Measurements from ENCODE around the gene TTC16. TPM values are rescaled to one million over a fixed set of nuclear protein-coding genes. Genes with fewer than 3 reads are reported as not detected.

Gene TTC16
- total RNA-seq, 1 experiment from 2014 or later = 0.26 TPM

DNA sequence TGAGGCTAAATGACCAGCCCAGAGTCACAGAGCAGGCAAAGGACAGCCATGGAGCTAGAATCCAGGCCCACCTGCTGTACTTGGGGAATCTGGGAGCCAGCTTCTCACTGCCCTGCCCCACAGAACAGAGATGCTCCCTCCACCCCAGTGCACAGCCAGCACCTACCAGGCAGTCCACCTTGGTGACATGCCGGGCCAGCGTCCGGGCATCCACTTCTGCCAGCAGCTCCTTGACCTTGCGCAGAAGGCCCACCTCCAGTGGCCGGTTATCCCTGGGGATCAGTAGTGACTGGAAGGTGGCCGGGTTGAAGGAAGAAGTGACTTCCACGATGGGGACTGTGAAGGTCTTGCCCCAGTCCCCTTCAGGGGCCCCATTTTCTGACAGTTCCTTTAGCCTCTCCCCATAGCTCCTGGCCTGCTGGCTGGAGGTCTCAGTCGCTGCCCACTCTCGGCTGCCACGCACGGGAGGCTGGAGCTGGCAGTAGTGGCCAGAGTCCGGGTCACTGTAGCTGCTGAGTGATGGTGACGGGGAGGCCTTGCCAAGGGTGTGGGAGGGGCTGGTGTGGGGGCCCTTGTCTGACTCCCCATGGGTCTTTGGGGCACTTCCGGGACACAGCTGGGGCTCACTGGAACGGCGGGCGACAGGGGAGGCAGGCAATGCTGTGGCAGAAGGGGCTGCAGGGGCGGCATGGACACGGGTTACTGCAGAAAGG is 28.7 kb downstream of the TTC16 start:
- H3K4me3 ChIP-seq = no peak overlapping the region
- no peak overlapping the region for H3K27ac ChIP-seq
- H3K79me2 ChIP-seq (ENCODE audit: low read depth) = no peaks in the 10 kb centered on the region
- peaks cover 32% of the 10 kb centered on the region; the same call in 1 of the 2 replicates for H3K27me3 ChIP-seq (ENCODE audit: insufficient read depth, low read depth)
- ChIA-PET POLR2A (ENCODE audit: unreplicated experiment) (no interaction called here), CTCF (no interaction called here)
- no peaks in the 10 kb centered on the region for H3K36me3 ChIP-seq (ENCODE audit: low read depth)
- BruUV-seq (replicated peaks) = no TSS peak
- TF ChIP-seq EZH2 (IDR thresholded peaks at IDR 0.05; ENCODE audit: low read depth) = no peak
- TF ChIP-seq, protein P1, sequence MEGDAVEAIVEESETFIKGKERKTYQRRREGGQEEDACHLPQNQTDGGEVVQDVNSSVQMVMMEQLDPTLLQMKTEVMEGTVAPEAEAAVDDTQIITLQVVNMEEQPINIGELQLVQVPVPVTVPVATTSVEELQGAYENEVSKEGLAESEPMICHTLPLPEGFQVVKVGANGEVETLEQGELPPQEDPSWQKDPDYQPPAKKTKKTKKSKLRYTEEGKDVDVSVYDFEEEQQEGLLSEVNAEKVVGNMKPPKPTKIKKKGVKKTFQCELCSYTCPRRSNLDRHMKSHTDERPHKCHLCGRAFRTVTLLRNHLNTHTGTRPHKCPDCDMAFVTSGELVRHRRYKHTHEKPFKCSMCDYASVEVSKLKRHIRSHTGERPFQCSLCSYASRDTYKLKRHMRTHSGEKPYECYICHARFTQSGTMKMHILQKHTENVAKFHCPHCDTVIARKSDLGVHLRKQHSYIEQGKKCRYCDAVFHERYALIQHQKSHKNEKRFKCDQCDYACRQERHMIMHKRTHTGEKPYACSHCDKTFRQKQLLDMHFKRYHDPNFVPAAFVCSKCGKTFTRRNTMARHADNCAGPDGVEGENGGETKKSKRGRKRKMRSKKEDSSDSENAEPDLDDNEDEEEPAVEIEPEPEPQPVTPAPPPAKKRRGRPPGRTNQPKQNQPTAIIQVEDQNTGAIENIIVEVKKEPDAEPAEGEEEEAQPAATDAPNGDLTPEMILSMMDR (conservative IDR thresholded peaks at IDR 0.05) = no peak
- intact Hi-C loops (cut with micrococcal nuclease; ENCODE audit: unreplicated experiment) = loop anchor here (5.0 kb wide), 2 partner anchors 58 to 293 kb away; partner anchors contain the start of gene FPGS
- H2AFZ ChIP-seq = no peak overlapping the region
- no peaks in the 10 kb centered on the region for H3K9me3 ChIP-seq (ENCODE audit: insufficient read depth, low read depth)
- no peaks in the 10 kb centered on the region for H4K20me1 ChIP-seq (ENCODE audit: insufficient read depth)
- H3K4me2 ChIP-seq = no peak overlapping the region
- peaks cover 24% of the 10 kb centered on the region for H3K4me1 ChIP-seq (replicated peaks; ENCODE audit: insufficient read depth)
- no peaks in the 10 kb centered on the region for H3K9me2 ChIP-seq (ENCODE audit: insufficient read depth)
- no peak for DNase-seq
- peaks cover 35% of the 10 kb centered on the region for H3F3A ChIP-seq (ENCODE audit: insufficient read depth, low read depth)

DNA sequence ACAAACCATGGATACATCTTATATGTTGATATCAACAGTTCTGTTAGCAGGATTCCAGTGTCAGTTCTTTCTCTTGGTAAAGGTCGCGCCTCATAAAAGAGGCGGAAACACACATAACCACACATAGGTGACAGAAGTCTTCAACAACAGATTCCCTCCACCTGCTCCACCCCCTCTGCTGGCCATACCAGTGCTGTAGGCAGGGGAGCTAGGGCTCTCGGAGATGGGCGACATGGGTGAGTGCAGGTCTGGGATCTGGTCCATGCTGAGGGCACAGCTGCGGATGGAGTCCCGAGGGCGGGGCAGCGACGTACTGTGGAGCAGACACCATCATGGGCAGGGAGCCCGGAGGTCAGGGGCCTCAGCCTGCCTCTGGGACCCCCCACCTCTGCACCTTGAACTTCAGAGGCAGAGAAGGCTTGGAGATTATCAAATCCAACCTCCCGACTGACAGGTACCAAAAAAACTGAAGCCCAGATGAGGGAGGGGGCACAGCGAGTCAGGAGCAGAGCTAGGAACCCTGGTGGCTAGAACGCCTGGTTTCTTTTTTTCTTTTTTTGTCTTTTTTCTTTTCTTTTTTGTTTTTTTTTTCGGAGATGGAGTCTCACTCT is 31.2 kb downstream of the TTC16 start:
- H3K4me2 ChIP-seq = no peak overlapping the region
- intact Hi-C loops (cut with micrococcal nuclease; ENCODE audit: unreplicated experiment) = no loop called here
- TF ChIP-seq EZH2 (IDR thresholded peaks at IDR 0.05; ENCODE audit: low read depth) = no peak
- TF ChIP-seq, protein P1 (conservative IDR thresholded peaks at IDR 0.05) = no peak
- H4K20me1 ChIP-seq (ENCODE audit: insufficient read depth) = no peaks in the 10 kb centered on the region
- no peak for DNase-seq
- H3K4me3 ChIP-seq = no peak overlapping the region
- no peak overlapping the region for H3K27ac ChIP-seq
- H3K36me3 ChIP-seq (ENCODE audit: low read depth) = no peaks in the 10 kb centered on the region
- no peaks in the 10 kb centered on the region for H3K9me3 ChIP-seq (ENCODE audit: insufficient read depth, low read depth)
- no peaks in the 10 kb centered on the region for H3K9me2 ChIP-seq (ENCODE audit: insufficient read depth)
- no peaks in the 10 kb centered on the region for H3K79me2 ChIP-seq (ENCODE audit: low read depth)
- BruUV-seq (replicated peaks) = no TSS peak
- CTCF ChIA-PET = no interaction called here
- peaks cover 9% of the 10 kb centered on the region; the same call in 1 of the 2 replicates for H3K4me1 ChIP-seq (replicated peaks; ENCODE audit: insufficient read depth)
- POLR2A ChIA-PET (ENCODE audit: unreplicated experiment) = no interaction called here
- peaks cover 42% of the 10 kb centered on the region; the same call in 1 of the 2 replicates for H3K27me3 ChIP-seq (ENCODE audit: insufficient read depth, low read depth)
- peaks cover 15% of the 10 kb centered on the region; the same call in 1 of the 2 replicates for H3F3A ChIP-seq (ENCODE audit: insufficient read depth, low read depth)
- H2AFZ ChIP-seq = no peak overlapping the region

DNA sequence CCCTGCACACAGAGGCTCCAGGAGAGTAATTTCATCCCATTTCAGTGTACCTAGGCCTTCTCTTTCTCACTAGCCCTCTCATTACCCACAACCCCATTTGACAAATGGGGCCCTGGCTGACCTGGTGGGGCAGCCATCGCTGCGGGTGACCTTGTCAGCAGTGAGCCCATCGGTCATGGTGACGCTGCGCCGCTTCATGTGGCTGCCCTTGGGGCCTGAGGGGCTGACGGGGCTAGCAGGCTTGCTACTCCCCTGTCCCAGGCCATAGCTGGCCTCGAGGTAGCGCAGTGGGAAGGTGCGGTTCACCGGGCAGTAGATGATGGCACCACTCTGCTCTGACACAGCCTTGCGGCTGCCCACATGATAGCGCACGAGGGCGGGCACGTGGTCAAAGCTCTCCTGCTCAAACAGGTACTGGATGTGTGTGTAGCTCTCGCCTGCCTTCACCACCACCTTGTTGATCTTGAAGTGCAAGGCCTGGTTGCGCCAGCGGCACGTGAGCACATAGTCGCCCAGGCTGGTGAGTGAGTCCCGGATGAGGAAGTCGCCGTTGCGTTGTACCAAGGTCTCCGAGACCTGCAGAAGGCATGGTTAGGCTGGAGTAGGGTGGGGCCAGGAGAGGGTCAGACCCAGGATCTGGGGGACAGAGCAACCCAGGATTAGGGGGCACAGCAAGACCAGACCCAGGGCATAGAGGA is 33.4 kb downstream of the TTC16 start:
- Histone ChIP-seq H4K20me1 (ENCODE audit: insufficient read depth) (no peaks in the 10 kb centered on the region), H3K9me3 (ENCODE audit: insufficient read depth, low read depth) (no peaks in the 10 kb centered on the region), H3K4me1 (replicated peaks; ENCODE audit: insufficient read depth) (no peaks in the 10 kb centered on the region), H3K27me3 (ENCODE audit: insufficient read depth, low read depth) (peaks cover 63% of the 10 kb centered on the region), H3K4me2 (no peak overlapping the region), H3K4me3 (no peak overlapping the region), H3K9me2 (ENCODE audit: insufficient read depth) (no peaks in the 10 kb centered on the region), H3K79me2 (ENCODE audit: low read depth) (no peaks in the 10 kb centered on the region), H3F3A (ENCODE audit: insufficient read depth, low read depth) (peaks cover 6% of the 10 kb centered on the region; the same call in 1 of the 2 replicates), H3K27ac (no peak overlapping the region), H3K36me3 (ENCODE audit: low read depth) (no peaks in the 10 kb centered on the region), H2AFZ (no peak overlapping the region)
- ChIA-PET CTCF (no interaction called here), POLR2A (ENCODE audit: unreplicated experiment) (no interaction called here)
- BruUV-seq (replicated peaks) = no TSS peak
- intact Hi-C loops (cut with micrococcal nuclease; ENCODE audit: unreplicated experiment) = no loop called here
- no peak for DNase-seq
- TF ChIP-seq EZH2 (IDR thresholded peaks at IDR 0.05; ENCODE audit: low read depth) = no peak
- TF ChIP-seq, protein P1 (conservative IDR thresholded peaks at IDR 0.05) = no peak
